HepG2 (cell line): ENCODE measurements around the gene PPCDC. TPM values are rescaled to one million over a fixed set of nuclear protein-coding genes. Genes with fewer than 3 reads are reported as not detected.

Experiments used
- AKNA ChIP-seq: sonication (generic); formaldehyde crosslinking; IDR thresholded peaks from 2 replicates; pipeline ENCODE4 v1.4.0; 2020; ENCODE audit warnings: missing genetic modification reagents, borderline replicate concordance
- IKZF4 ChIP-seq: sonication (generic); formaldehyde crosslinking; IDR thresholded peaks from 2 replicates; pipeline ENCODE4 v1.5.1; 2020; ENCODE audit warnings: borderline replicate concordance, mild to moderate bottlenecking, low read depth, missing genetic modification reagents; ENCODE audit errors: not compliant biosample characterization
- KDM5B ChIP-seq: sonication (generic); formaldehyde crosslinking; IDR thresholded peaks from 2 replicates; pipeline ENCODE4 v1.4.0; 2020; ENCODE audit warnings: missing genetic modification reagents, mild to moderate bottlenecking, borderline replicate concordance
- KLF16 ChIP-seq, 2 experiments: sonication (generic) in 1 of 2; formaldehyde crosslinking in 1 of 2; IDR thresholded peaks; 2 replicates each; pipeline versions ENCODE4 v1.6.1 to v1.8.0; 2016 to 2023; ENCODE audit warnings: missing genetic modification reagents in 2 of 2, missing compliant biosample characterization in 1 of 2
- MED8 ChIP-seq: sonication (generic); formaldehyde crosslinking; IDR thresholded peaks from 2 replicates; pipeline ENCODE4 v1.8.1; 2023; ENCODE audit warnings: mild to moderate bottlenecking, missing genetic modification reagents; ENCODE audit not compliant: insufficient replicate concordance
- MTERF4 ChIP-seq: sonication (generic); formaldehyde crosslinking; IDR thresholded peaks from 2 replicates; pipeline ENCODE4 v1.8.0; 2023; ENCODE audit warnings: mild to moderate bottlenecking, missing genetic modification reagents
- NCOR1 ChIP-seq: fragments of 200-600 bp; sonication (generic); IDR thresholded peaks from 2 replicates; pipeline ENCODE4 v1.7.0; 2017; ENCODE audit warnings: antibody characterized with exemption, low read length, borderline replicate concordance
- PHF20 ChIP-seq: sonication (generic); formaldehyde crosslinking; IDR thresholded peaks from 2 replicates; pipeline ENCODE4 v1.5.0; 2020; ENCODE audit warnings: mild to moderate bottlenecking, missing genetic modification reagents
- SOX6 ChIP-seq, 2 experiments: fragments of 450-650 bp in 1 of 2; sonication (generic) in 1 of 2; formaldehyde crosslinking in 1 of 2; IDR thresholded peaks; 2 replicates each; pipeline versions ENCODE4 v1.4.0 to v1.6.1; 2017 to 2020; ENCODE audit warnings: antibody characterized with exemption in 1 of 2, mild to moderate bottlenecking in 1 of 2, missing genetic modification reagents in 1 of 2
- SRSF4 ChIP-seq: fragments of 200-400 bp; formaldehyde crosslinking; IDR thresholded peaks from one replicate; pipeline ENCODE4 v1.6.1; 2018; ENCODE audit warnings: mild to moderate bottlenecking, low read depth, low read length, moderate library complexity; ENCODE audit not compliant: poor library complexity, severe bottlenecking
- ZFP1 ChIP-seq: IDR thresholded peaks from 2 replicates; pipeline ENCODE4 v1.6.1; 2016
- ZFP82 ChIP-seq: sonication (generic); formaldehyde crosslinking; IDR thresholded peaks from 2 replicates; pipeline ENCODE4 v1.5.1; 2020; ENCODE audit warnings: mild to moderate bottlenecking, missing genetic modification reagents, borderline replicate concordance
- ZKSCAN1 ChIP-seq: fragments of 150-350 bp; IDR thresholded peaks from 2 replicates; pipeline ENCODE4 v1.6.1; 2014; ENCODE audit warnings: low read length
- ZNF207 ChIP-seq: fragments of 450-650 bp; IDR thresholded peaks from 2 replicates; pipeline ENCODE4 v1.6.1; 2016; ENCODE audit warnings: antibody characterized with exemption, borderline replicate concordance
- ZNF24 ChIP-seq: fragments of 450-650 bp; IDR thresholded peaks from 2 replicates; pipeline ENCODE4 v1.6.1; 2017; ENCODE audit warnings: antibody characterized with exemption, mild to moderate bottlenecking
- ZNF274 ChIP-seq: sonication (generic); formaldehyde crosslinking; IDR thresholded peaks from 2 replicates; pipeline ENCODE4 v1.5.1; 2020; ENCODE audit warnings: mild to moderate bottlenecking, missing genetic modification reagents
- ZNF33B ChIP-seq: sonication (generic); formaldehyde crosslinking; IDR thresholded peaks from 2 replicates; pipeline ENCODE4 v1.5.1; 2020; ENCODE audit warnings: mild to moderate bottlenecking, missing genetic modification reagents
- ZNF543 ChIP-seq: sonication (generic); formaldehyde crosslinking; IDR thresholded peaks from 2 replicates; pipeline ENCODE4 v1.4.0; 2020; ENCODE audit warnings: mild to moderate bottlenecking, missing genetic modification reagents
- ZNF572 ChIP-seq: sonication (generic); formaldehyde crosslinking; IDR thresholded peaks from 2 replicates; pipeline ENCODE4 v1.5.1; 2020; ENCODE audit warnings: mild to moderate bottlenecking, missing genetic modification reagents
- ZNF605 ChIP-seq: sonication (generic); formaldehyde crosslinking; IDR thresholded peaks from 2 replicates; pipeline ENCODE4 v1.8.0; 2022; ENCODE audit warnings: mild to moderate bottlenecking, missing genetic modification reagents
- ZNF703 ChIP-seq: sonication (generic); formaldehyde crosslinking; IDR thresholded peaks from 2 replicates; pipeline ENCODE4 v1.5.1; 2020; ENCODE audit warnings: missing genetic modification reagents, mild to moderate bottlenecking, moderate library complexity, borderline replicate concordance
- ZSCAN25 ChIP-seq: sonication (generic); formaldehyde crosslinking; IDR thresholded peaks from 2 replicates; pipeline ENCODE4 v1.8.0; 2022; ENCODE audit warnings: mild to moderate bottlenecking, missing genetic modification reagents
- polyA plus RNA-seq, 8 experiments: library from polyadenylated mRNA; depleted of rRNA in 3 of 8; stranded (reverse) in 7 of 8; unstranded in 1 of 8; fragments of >200 nt; fragmentation: Illumina TruSeq in 4 of 8; extraction: Trizol in 4 of 8; gene quantifications; 2 replicates each; pipeline versions ENCODE4 v1.2.1 to v1.2.3, GENCODE V29; 2011 to 2016; ENCODE audit warnings: low read depth in 4 of 8, missing spikeins in 1 of 8, mixed read lengths in 1 of 8; ENCODE audit not compliant: insufficient read depth in 1 of 8
- total RNA-seq, 5 experiments: library from RNA; depleted of rRNA; stranded (reverse); fragments of >200 nt; fragmentation: Illumina TruSeq; extraction: Trizol; gene quantifications; 2 replicates each; pipeline ENCODE4 v1.2.3, GENCODE V29; 2016; ENCODE audit warnings: low read depth in 1 of 5

PPCDC gene
- total and polyA plus RNA-seq, 2 of the 13 experiments (the other 11 are each of a cell fraction or from before 2014, with no cell fraction given), result 12.3 to 12.8 TPM

- TF ChIP-seq AKNA, result no peak
- TF ChIP-seq ZNF572, result no peak
- no peak; the same call in 1 of the 2 replicates for TF ChIP-seq ZNF703
- no peak for TF ChIP-seq KDM5B (CRISPR knock-in tag)
- TF ChIP-seq ZKSCAN1, result no peak
- TF ChIP-seq ZFP82, result no peak
- no peak for TF ChIP-seq IKZF4 (CRISPR knock-in tag)
- no peak for TF ChIP-seq ZNF274
- TF ChIP-seq KLF16 (CRISPR knock-in tag; IDR thresholded peaks at IDR 0.05), result no peak
- TF ChIP-seq ZFP1 (CRISPR knock-in tag), result no peak
- no peak for TF ChIP-seq SOX6 (IDR thresholded peaks at IDR 0.05)
- TF ChIP-seq SOX6 (CRISPR knock-in tag; IDR thresholded peaks at IDR 0.05), result peak; percentile 41; the same call in 1 of the 2 replicates
- no peak for TF ChIP-seq MED8 (CRISPR knock-in tag)
- TF ChIP-seq ZNF543, result 0 out of 2 replicates have a peak, but pooled peaks have one; percentile 55
- TF ChIP-seq ZSCAN25 (CRISPR knock-in tag), result no peak; the same call in none of the 2 replicates
- no peak for TF ChIP-seq ZNF24
- no peak for TF ChIP-seq SRSF4
- no peak for TF ChIP-seq ZNF207
- no peak; the same call in 1 of the 2 replicates for TF ChIP-seq MTERF4 (CRISPR knock-in tag)
- no peak; the same call in 1 of the 2 replicates for TF ChIP-seq PHF20 (CRISPR knock-in tag)
- TF ChIP-seq NCOR1, result peak; percentile 12; the same call in 1 of the 2 replicates
- TF ChIP-seq ZNF605 (CRISPR knock-in tag), result no peak
- no peak for TF ChIP-seq ZNF33B (CRISPR knock-in tag)
Measured at GRCh38 chr15:75043509-75044257, 20.3 kb downstream of the PPCDC start (continued).
